HCT116 (cell line): ENCODE measurements around the gene GARIN5A.
"Not testable (repeated sequence)": the region's sequence is repeated elsewhere in the genome, so short reads cannot be mapped to it uniquely, and the experiment has no call there.

ENCODE experiments used
- ELF1 ChIP-seq: IDR thresholded peaks from 2 replicates; pipeline ENCODE4 v1.6.1; 2012; ENCODE audit warnings: low read depth, borderline replicate concordance
- EZH2phosphoT487 ChIP-seq: fragments of 200-600 bp; IDR thresholded peaks from 2 replicates; pipeline ENCODE4 v1.6.1; 2018; ENCODE audit warnings: antibody characterized with exemption, borderline replicate concordance
- POLR2A ChIP-seq: IDR thresholded peaks from 2 replicates; pipeline ENCODE4 v1.7.0; 2011; ENCODE audit warnings: borderline replicate concordance; ENCODE audit not compliant: insufficient read depth, insufficient read length; ENCODE audit errors: extremely low read depth
- RAD21 ChIP-seq: IDR thresholded peaks from 2 replicates; pipeline ENCODE4 v1.6.1; 2012; ENCODE audit warnings: low read depth, mild to moderate bottlenecking
- TCF7L2 ChIP-seq: IDR thresholded peaks from 2 replicates; pipeline ENCODE4 v1.7.0; 2011; ENCODE audit warnings: borderline replicate concordance, inconsistent platforms; ENCODE audit not compliant: insufficient read depth, insufficient read length; ENCODE audit errors: extremely low read depth
- TF ChIP-seq, protein P1 (sequence below), 3 experiments: fragments of 200-600 bp in 1 of 3; sonication (generic) in 1 of 3; IDR thresholded peaks in 2 of 3; conservative IDR thresholded peaks in 1 of 3; 2 replicates each; pipeline ENCODE4 v1.5.1; 2012 to 2017; ENCODE audit warnings: low read depth in 2 of 3, low read length in 2 of 3, antibody characterized with exemption in 1 of 3, borderline replicate concordance in 1 of 3, control low read depth in 1 of 3, mild to moderate bottlenecking in 1 of 3, mixed read lengths in 1 of 3, mixed run types in 1 of 3, moderate library complexity in 1 of 3; ENCODE audit not compliant: insufficient read depth in 1 of 3
- TF ChIP-seq, protein P2 (sequence below): IDR thresholded peaks from 2 replicates; pipeline ENCODE4 v1.6.1; 2012
- TF ChIP-seq, protein P3 (sequence below): IDR thresholded peaks from 2 replicates; pipeline ENCODE4 v1.6.1; 2012; ENCODE audit warnings: low read depth

DNA sequence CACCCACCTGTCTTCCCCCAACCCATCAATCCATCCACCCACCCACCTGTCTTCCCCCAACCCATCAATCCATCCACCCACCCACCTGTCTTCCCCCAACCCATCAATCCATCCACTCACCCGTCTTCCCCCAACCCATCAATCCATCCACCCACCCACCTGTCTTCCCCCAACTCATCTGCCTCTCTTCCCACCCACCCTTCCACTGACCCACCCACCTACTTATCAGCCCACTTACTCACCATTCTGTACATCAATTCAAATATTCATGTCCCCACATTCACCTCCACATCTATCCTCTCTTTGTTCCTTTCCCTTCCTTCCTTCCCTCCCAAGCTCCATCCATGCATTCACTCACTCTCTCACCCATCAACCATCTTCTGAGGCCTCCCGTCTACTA is 37.5 kb downstream of the GARIN5A start:
- TF ChIP-seq, protein P1, sequence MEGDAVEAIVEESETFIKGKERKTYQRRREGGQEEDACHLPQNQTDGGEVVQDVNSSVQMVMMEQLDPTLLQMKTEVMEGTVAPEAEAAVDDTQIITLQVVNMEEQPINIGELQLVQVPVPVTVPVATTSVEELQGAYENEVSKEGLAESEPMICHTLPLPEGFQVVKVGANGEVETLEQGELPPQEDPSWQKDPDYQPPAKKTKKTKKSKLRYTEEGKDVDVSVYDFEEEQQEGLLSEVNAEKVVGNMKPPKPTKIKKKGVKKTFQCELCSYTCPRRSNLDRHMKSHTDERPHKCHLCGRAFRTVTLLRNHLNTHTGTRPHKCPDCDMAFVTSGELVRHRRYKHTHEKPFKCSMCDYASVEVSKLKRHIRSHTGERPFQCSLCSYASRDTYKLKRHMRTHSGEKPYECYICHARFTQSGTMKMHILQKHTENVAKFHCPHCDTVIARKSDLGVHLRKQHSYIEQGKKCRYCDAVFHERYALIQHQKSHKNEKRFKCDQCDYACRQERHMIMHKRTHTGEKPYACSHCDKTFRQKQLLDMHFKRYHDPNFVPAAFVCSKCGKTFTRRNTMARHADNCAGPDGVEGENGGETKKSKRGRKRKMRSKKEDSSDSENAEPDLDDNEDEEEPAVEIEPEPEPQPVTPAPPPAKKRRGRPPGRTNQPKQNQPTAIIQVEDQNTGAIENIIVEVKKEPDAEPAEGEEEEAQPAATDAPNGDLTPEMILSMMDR (IDR thresholded peaks at IDR 0.05 in 2 of 3, conservative IDR thresholded peaks at IDR 0.05 in 1 of 3; ENCODE audit: borderline replicate concordance in 1 of 3, insufficient read depth in 1 of 3, low read depth in 2 of 3, low read length in 2 of 3), result not testable (repeated sequence)
- not testable (repeated sequence) for TF ChIP-seq RAD21, EZH2phosphoT487, TCF7L2, POLR2A, ELF1
- TF ChIP-seq, protein P2, sequence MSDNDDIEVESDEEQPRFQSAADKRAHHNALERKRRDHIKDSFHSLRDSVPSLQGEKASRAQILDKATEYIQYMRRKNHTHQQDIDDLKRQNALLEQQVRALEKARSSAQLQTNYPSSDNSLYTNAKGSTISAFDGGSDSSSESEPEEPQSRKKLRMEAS, result not testable (repeated sequence)
- TF ChIP-seq, protein P3, sequence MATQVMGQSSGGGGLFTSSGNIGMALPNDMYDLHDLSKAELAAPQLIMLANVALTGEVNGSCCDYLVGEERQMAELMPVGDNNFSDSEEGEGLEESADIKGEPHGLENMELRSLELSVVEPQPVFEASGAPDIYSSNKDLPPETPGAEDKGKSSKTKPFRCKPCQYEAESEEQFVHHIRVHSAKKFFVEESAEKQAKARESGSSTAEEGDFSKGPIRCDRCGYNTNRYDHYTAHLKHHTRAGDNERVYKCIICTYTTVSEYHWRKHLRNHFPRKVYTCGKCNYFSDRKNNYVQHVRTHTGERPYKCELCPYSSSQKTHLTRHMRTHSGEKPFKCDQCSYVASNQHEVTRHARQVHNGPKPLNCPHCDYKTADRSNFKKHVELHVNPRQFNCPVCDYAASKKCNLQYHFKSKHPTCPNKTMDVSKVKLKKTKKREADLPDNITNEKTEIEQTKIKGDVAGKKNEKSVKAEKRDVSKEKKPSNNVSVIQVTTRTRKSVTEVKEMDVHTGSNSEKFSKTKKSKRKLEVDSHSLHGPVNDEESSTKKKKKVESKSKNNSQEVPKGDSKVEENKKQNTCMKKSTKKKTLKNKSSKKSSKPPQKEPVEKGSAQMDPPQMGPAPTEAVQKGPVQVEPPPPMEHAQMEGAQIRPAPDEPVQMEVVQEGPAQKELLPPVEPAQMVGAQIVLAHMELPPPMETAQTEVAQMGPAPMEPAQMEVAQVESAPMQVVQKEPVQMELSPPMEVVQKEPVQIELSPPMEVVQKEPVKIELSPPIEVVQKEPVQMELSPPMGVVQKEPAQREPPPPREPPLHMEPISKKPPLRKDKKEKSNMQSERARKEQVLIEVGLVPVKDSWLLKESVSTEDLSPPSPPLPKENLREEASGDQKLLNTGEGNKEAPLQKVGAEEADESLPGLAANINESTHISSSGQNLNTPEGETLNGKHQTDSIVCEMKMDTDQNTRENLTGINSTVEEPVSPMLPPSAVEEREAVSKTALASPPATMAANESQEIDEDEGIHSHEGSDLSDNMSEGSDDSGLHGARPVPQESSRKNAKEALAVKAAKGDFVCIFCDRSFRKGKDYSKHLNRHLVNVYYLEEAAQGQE, result not testable (repeated sequence)
